Coronary artery (tissue), 2 donors: ENCODE data around the gene S1PR3.

Experiments
- DNase-seq: peaks from one replicate; pipeline ENCODE4 v3.0.0-alpha.2; 2017; ENCODE audit warnings: low spot score
- H3K27ac ChIP-seq, 2 donors: fragments of 200-600 bp; sonication (generic); one replicate each; pipeline ENCODE4 v1.5.1; 2016 to 2019
- H3K4me3 ChIP-seq: fragments of 200-600 bp; sonication (generic); 2 replicates; pipeline ENCODE4 v1.5.1; 2016; ENCODE audit warnings: mild to moderate bottlenecking, moderate library complexity
- CTCF ChIP-seq: fragments of 200-600 bp; sonication (generic); IDR thresholded peaks from one replicate; pipeline ENCODE4 v1.5.1; 2019; ENCODE audit warnings: antibody characterized with exemption

S1PR3 gene

DNA sequence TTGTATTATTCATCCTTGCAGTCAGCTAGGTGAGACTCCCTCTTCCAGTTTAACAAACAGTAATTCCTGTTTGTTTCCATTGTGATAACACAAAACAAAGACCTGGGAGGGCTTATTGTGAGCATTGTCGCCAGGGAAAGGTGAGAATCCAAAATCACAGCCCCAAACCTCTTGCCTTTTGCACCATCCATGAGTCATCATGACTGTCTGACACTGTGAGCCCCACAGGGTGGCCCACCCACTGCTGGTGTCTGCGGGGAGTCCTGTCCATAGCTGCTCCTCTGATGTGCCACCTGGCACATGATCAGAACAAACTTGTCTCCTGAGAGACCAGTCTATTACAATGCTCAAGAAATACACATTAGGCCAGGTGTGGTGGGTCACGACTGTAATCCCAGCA is 33.7 kb upstream of the S1PR3 start:
- TF ChIP-seq CTCF = no peak
- Histone ChIP-seq H3K27ac (no peak overlapping the region), H3K4me3 (no peak overlapping the region)
- no peak for DNase-seq

GRCh38 chr9:88959727-88960469 is 31.4 kb upstream of the S1PR3 start:
- DNase-seq = no peak
- no peak overlapping the region for H3K4me3 ChIP-seq
- no peak for TF ChIP-seq CTCF
- no peak overlapping the region for H3K27ac ChIP-seq

- no peak for TF ChIP-seq CTCF
- H3K27ac ChIP-seq = no peak overlapping the region
- DNase-seq = no peak
These were observed 30.6 kb upstream of the S1PR3 start for GRCh38 chr9:88960632-88961031.

GRCh38 chr9:88965473-88965872 is 25.8 kb upstream of the S1PR3 start:
- Histone ChIP-seq H3K4me3 (no peak overlapping the region), H3K27ac (no peak overlapping the region)
- DNase-seq = no peak
- no peak for TF ChIP-seq CTCF

More at GRCh38 chr9:88960632-88961031, 30.6 kb upstream of the S1PR3 start:
- no peak overlapping the region for H3K4me3 ChIP-seq

DNA sequence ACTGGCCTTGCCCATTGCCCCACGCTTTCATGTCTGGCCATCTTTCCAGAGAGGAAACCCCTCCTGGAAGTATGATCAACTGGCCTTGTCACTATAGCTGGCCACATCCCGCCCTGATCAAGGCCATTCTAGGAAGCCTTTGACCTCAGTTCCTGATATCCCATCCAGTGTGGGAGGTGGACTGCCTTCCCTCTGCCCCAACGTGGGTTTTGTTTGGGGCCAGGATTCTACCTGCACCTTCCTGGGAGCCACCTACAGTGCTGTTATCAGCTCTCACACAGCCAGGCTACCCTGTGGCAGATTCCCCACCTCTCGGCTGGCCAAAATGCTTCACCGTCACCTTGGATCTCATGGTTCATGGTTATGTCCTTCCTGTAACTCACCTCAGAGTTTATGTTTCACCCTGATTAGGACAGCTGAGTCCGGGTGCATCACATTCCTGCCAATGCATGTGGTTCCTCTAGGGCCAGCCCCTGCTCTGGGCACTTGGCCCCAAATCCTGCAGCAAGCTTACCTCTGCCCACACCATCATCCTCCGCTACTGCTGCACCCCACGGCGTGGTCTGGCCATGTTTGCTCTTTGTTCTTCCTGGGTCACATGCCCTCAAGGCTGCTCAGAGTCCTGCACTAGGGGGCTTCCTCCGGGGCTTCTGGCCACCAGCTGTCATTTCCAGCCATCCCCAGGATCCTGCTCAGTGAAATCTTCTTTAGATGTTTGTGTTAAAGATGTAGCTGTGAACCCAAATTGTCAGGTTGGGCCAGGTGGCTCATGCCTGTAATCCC is 24.2 kb upstream of the S1PR3 start:
- TF ChIP-seq CTCF = no peak
- Histone ChIP-seq H3K4me3 (no peak overlapping the region), H3K27ac (no peak overlapping the region)
- DNase-seq = peak; percentile 59

DNA sequence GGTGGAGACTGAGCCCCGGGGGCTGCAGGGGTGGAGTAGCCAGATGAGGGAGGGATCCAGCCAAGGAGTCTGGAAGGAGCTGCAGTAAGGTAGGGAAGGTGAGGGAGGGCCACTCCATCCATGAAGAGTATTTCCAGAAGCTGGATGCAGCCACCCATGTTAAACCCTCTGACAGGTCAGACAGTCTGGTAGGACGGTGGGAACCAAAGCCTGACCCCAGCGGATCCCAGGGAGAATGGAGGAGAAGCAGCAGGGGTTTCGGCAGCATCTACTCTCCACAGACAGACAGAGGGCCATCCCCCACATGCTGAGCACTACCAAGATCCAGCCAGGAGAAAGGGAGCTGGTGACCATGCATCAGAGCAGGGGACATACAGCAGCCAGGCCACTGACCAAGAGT is 22.5 kb upstream of the S1PR3 start:
- DNase-seq = no peak
- no peak overlapping the region for H3K27ac ChIP-seq
- no peak overlapping the region for H3K4me3 ChIP-seq
- TF ChIP-seq CTCF = no peak
